AG09319 (cell line): ENCODE measurements around the gene EPB41L2.
"Not testable (repeated sequence)": the region's sequence is repeated elsewhere in the genome, so short reads cannot be mapped to it uniquely, and the experiment has no call there.

Experiments
- DNase-seq: peaks from one replicate; pipeline ENCODE4 v3.0.0-alpha.2; 2010; ENCODE audit warnings: low read depth; ENCODE audit errors: extremely low read depth
- TF ChIP-seq, protein P1 (sequence below): IDR thresholded peaks from 2 replicates; pipeline ENCODE4 v1.5.1; 2011; ENCODE audit warnings: low read depth, mild to moderate bottlenecking, inconsistent platforms, low read length, moderate library complexity

EPB41L2 gene

DNA sequence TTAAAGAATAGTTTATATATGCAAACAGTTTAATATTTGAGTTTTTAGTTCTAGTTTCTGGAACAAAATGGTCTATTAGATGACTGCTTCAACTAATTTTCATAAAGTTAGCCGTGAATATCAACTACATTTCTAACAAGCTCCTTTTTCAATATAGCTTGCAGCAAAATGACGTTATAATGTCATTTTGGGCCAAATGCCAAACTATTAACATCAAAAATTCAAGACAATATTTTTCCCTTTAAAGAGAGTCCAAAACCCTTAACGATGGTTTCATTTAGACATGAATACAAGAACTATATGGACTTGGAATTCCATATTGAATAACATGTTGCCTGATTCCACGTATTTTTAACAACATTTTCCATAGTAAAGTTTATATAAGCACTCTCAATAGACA, 144.9 kb downstream of the EPB41L2 start:
- no peak for DNase-seq
- TF ChIP-seq, protein P1, sequence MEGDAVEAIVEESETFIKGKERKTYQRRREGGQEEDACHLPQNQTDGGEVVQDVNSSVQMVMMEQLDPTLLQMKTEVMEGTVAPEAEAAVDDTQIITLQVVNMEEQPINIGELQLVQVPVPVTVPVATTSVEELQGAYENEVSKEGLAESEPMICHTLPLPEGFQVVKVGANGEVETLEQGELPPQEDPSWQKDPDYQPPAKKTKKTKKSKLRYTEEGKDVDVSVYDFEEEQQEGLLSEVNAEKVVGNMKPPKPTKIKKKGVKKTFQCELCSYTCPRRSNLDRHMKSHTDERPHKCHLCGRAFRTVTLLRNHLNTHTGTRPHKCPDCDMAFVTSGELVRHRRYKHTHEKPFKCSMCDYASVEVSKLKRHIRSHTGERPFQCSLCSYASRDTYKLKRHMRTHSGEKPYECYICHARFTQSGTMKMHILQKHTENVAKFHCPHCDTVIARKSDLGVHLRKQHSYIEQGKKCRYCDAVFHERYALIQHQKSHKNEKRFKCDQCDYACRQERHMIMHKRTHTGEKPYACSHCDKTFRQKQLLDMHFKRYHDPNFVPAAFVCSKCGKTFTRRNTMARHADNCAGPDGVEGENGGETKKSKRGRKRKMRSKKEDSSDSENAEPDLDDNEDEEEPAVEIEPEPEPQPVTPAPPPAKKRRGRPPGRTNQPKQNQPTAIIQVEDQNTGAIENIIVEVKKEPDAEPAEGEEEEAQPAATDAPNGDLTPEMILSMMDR, result no peak

DNA sequence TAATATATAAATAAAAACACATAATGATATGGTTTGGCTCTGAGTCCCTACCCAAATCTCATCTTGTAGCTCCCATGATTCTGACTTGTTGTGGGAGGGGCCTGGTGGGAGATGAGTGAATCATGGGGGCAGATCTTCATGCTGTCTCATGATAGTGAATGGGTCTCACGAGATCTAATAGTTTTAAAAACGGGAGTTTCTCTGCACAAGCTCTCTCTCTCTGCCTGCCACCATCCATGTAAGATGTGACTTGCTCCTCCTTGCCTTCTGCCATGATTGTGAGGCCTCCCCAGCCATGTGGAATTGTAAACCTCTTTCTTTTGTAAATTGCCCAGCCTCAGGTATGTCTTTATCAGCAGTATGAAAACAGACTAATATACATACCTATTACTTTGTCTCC, 147.4 kb downstream of the EPB41L2 start:
- not testable (repeated sequence) for DNase-seq

DNA sequence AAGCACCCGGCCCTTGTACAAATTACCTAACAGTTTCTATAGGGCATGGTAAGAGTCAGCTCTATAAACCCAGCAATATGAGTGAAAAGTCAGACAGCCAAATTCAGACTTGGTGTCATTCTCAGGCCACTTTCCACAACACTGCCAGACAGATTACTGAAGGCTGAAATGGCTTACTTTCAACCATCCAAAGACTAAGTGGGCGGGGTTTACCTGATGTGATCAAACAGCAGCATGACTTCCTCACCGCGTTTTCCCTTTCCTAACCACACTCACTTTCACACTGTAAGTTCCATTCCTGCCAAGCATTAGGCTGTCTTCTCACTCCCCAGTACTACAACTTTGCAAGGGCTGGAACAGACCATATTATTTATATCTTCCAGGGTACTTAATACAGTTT, 149.9 kb downstream of the EPB41L2 start:
- TF ChIP-seq, protein P1, result no peak
- DNase-seq, result no peak

DNA sequence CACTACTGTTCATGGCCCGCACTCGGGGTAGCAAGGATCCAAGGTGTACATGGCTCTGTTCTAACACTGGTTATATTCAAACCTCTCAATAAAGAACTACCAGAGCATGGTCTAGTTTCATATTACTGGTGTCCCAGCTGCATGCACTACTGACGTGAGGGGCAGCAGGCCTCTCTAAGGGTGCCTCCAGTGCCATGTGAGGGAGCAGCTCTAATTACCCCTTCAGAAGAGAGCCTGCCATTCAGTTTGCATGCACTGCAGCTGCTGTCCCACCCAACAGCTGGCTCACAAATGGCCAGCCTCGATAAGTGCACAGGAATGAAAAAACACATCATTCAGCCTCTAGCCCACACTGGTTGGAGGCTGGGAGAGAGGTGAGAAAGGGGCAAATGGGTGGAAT, 150.6 kb downstream of the EPB41L2 start:
- no peak for DNase-seq
- TF ChIP-seq, protein P1, result no peak

DNA sequence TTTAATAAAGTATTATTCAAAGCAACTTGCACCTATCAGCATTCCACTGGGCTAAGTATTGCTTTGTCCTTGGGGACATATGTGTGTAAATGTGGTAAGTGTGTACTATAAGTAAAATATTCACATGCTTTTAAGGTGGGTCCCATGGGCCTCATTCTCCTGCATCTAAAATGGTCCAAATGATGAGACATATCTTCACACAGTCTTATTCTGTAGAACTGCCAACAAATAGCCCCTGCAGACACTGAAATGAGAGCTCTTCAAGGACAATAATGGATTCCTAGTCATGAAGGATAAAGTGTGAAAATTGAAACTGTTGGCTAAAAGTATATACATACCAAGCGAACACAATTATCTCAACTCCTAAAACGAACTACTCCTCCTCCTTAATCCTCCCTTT, 154.1 kb downstream of the EPB41L2 start:
- no peak for DNase-seq
- TF ChIP-seq, protein P1, result no peak

DNA sequence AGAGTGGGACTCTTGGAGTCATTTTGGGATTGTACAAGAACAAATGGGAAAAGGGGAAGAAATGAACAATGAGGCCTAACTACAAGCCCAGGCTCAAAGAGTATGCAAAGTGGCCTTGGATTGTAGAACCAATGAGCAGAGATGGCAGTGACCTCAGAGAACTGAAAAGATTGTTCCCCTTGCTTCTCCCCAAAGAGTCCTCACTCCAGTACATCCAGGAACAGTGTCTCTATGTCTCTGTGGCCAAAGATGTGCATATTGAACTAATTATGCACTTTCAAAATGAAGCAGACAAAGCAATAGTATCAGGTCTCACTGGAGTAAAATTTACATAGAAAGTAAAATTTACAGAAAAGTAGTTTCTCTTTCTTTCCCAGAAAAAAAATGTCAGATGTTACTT, 154.9 kb downstream of the EPB41L2 start:
- TF ChIP-seq, protein P1, result no peak
- DNase-seq, result no peak

DNA sequence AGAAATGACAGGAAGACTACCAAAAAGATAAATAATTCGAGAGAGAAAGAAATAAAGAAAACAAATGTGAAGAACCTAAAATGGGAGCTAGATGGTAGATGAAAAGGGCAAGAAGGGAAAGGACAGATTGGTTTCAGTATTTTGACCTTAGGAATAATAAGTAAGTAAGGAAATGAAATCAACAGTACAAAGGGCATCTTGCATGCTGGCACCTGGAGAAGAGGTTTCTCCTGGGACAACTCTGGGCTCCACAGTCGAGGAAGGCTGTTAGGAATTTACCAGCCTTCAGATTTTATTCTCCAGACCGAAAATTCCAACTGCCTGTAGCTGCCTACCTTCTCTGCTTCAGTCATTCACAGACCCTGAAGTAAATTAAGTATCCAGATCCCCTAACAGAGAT, 155.4 kb downstream of the EPB41L2 start:
- DNase-seq, result no peak
- TF ChIP-seq, protein P1, result no peak

DNA sequence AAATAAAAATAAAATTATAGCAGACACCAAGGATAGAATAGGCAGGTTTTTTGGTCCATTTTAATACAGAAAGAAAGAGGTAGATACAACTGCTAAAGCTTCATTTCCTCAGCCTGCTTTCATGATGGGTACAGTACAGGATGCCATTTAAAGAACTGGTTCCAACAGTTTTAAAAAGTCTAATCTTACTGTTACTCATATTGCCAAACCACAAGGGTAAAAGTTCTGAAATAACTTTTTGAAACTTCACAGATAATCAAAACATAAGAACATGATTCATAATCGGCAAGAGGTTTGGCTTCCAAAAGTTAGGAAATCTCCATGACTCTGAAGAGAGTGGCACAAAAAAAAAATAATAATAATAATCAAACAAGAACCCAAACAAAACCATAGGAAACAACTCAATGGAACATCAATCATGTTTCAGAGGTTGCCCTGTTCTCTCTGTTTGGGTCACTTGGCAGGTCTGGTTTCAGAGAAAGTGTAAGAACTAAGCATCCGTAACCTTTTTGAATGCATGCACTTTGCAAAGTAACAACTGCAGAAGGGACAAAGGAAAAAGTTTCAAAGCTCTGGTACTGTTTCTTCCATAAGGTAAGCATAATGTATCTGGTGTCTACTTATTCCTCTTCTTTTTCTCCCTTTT, 156.2 kb downstream of the EPB41L2 start:
- DNase-seq, result no peak
- TF ChIP-seq, protein P1, result no peak
